Erythroblast (primary cell): ENCODE measurements around the gene TAGLN.

Experiments used
- DNase-seq, 2 experiments: peaks; one replicate each; lab custom pipeline; 2025; lab: John Stamatoyannopoulos, UW
- GATA1 ChIP-seq: IDR thresholded peaks from 2 replicates; pipeline ENCODE4 v1.6.1; 2011; ENCODE audit warnings: low read depth, mild to moderate bottlenecking, control low read depth, low read length, moderate library complexity
- POLR2A ChIP-seq: IDR thresholded peaks from 2 replicates; pipeline ENCODE4 v1.6.1; 2011; ENCODE audit warnings: mild to moderate bottlenecking, low read length

TAGLN gene

DNA sequence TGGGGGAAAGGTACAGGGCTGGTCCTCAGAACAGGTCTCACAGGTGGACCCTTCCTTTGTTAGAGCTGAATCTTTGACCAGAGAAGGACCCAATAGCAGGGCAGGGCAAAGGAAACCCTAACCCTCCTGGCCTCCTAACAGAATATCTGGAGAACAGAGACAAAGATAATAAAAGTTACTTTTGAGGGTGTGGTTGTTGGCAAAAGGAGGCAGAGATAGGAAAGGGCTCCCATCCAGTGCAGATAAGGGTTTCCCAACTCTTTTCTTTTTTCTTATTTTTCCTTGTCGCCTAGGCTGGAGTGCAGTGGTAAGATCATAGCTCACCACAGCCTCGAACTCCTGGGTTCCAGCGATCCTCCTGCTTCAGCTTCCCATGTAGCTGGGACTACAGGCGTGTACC lies 20.8 kb downstream of the TAGLN start:
- TF ChIP-seq GATA1 (no peak), POLR2A (peak; percentile 24)
- DNase-seq: peak; percentile 56 to 73

DNA sequence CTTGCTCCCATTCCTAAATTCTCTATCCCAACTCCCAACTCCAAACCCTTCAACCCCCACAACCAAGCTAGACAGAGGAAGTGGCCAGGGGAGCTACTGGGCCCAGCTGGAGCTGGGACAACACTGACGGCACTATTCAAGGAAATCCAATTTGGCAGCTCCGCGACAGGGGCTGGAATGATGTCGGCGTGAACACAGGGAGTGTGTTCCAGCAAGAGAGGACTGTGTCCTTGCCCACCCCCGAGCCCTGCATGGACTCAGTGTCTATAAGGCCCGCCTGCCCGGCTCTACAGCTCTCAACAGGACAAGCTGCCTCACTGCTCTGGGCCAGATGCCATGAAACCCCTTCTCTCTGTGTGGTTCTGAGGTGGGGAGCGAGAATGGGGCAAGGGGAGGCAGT lies 21.4 kb downstream of the TAGLN start:
- TF ChIP-seq GATA1: no peak
- no peak for TF ChIP-seq POLR2A
- peak; percentile 20 to 21 for DNase-seq

DNA sequence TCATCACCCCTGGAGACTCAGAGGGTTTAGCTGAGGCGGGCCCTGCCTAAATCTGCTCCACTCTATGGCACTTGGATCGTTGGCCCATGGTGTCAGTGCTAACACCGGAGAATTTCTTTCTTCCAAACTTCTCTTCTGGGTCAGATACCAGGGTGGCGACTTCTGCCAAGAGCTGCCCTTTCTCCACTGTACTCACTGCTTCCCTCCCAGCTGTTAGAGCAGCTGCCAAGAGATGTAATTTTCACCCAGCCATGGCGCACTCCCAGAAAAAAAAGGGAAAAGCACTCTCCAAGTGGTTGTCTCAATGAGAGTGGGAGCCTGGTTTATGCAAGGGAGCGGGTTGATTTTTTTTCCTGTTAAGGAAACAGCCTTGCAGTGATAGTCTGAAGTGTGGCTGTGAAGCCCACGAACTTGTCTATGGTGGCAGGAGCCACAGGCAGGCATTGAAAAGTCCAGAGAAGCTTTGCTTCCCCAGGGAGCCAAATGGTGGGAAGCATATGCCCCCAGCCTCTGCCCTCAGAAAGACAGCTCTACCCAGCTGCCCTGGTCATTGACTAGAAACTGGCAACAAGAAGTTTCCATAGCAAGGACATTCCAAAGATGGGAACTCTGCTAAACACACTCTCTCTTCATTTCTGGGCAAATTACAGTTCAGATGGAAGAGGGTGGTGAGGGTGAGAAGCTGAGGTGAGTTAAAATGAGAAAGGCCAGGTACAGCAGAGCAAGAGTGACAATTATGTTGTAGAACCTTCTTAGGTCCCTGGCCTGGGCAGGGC lies 22.0 kb downstream of the TAGLN start:
- TF ChIP-seq POLR2A (no peak), GATA1 (no peak)
- DNase-seq: peak in 1 of 2 experiments; percentile 21

DNA sequence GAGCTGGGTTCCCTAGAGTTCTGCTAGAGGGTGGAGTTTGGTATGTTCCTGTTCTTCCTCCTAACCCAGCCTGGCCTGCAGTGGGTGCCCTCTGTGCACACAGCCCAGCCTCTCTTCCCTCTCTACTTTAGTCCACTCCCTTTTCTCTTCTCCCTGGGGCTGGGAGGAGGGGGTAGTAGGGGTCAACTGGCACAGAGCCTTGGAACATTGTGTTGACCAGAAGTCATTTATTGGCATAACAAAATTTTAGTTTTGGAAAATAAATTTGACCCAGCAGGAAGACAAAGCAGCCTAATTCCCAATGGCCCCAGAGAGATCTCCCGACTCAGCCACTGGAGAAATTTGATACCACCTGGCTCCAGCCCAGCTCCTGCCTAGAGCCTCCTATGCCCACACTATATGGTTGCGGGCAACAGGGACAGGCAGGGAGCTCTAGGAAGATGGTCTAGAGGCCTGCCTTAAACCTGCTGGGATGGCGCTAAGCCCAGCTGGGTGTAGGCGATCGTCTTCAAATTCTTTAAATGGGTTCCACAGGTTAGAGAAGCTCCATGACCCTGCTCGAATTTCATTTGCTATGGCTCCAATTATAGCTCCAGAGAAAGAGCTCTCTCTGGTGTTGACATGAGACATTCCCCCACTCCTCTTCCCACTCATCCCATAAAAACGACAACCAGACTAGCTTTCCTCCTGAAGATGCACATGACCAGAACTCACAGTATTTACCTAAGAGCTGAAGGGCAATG lies 22.8 kb downstream of the TAGLN start:
- no peak for DNase-seq
- TF ChIP-seq GATA1: no peak
- no peak for TF ChIP-seq POLR2A

DNA sequence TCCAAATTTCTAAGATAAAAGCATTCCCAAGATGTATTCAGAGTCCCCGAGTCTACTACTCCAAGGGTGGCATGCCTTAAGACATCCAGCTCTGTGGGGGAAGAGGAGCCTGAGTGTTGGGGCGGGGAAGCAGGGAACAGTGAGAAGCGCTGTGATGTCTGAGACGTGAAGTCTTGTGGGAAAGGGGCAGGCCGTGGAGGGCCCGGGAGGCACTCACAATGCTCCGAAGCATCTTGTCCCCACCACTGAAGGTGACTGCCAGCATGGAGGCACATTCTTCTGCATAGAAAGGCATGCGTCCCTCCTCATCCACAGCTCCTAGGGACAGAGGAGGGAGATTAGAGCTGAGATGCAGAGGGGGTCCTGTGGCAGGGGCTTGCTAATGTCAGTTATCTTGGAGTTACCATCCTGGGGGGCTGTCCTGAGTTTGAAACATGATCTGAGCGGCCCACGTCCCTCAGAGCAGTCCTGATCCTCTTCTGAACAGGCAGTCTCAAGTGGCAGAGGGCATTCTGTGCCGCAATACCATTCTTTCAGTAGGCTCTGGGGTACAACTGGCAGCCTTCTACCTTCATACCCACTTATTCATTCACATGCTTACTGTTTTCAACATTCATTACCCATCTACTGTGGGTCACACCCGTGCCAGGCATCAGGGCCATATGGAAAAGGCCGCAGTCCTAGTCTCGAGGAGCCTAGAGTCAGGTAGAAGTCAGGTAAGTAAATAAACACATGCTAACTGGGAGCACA lies 24.0 kb downstream of the TAGLN start:
- TF ChIP-seq POLR2A (no peak), GATA1 (no peak)
- DNase-seq: no peak

DNA sequence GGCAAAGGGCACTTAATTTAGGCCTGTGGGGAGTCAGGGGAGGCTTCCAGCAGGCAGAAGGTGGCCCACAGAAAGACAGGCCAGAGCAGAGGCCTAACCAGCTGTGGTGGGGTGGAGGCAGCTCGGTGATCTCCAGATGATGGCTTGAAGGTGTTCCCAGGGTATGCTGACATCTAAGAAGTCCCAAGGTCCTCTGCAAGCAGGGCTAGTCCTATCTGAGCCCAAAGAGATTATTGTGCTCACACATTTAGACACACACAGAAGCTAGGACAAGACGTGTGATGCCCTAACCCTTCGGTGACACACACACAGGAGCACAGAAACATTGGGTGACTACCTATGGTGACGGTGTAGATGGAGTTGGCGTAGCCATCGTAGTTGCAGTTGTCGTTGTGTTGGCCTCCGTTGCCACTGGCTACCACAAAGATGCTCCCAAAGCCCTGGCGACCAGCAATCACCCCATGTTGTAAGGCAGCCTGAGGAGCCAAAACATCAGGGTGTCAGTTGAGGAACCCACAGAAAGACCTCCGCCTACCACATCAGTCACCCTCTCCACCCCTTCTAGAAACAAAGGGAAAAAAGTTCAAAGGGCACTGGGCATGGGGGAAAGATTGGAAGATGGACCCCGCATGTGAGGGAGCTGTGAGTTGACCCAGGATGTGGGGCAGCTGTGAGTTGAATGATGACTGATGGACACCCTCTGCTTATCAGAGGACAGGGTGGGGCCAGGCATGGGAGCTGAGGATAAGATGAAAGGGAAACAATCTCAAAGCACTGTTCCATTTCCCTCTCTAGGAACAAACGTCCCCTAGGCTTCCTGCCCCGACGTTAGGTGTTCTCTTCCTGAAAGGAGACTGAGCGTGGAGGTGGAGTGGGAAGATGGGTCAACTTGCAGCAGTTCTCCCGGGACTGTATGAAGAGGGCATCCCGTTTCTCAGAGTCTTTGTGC lies 24.8 kb downstream of the TAGLN start:
- TF ChIP-seq GATA1 (peak; percentile 17), POLR2A (peak; percentile 49)
- DNase-seq: peak; percentile 87 to 91

DNA sequence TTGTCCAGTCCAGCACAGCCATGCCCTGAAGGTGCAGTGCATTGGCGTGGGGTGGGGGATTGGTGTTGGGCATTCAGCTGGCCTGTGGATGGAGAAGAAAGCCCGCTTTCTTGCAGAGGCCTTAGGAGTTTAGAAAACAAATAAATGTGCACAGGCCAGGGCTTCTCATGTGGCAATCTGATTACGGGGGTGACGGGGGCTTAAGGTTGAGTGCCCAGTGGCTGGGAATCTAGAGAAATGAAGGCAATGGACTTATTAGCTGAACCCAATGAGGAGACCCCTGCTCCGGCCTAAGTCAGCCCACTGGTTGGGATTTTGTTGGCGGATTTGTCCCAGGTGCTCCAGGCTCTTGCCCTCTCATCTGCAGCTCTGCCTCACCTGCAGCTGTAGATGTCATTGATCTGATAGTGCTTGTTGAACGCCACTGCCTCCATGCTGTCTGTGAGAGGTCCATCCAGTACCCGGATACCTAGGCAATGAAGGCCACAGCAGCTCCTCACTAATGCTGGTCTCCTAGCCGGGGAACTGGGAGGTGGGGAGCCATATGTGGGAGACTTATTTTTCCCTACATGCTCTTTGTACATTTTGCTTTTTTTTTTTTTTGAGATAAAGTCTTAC lies 26.5 kb downstream of the TAGLN start:
- no peak for DNase-seq
- TF ChIP-seq GATA1: no peak
- no peak for TF ChIP-seq POLR2A

DNA sequence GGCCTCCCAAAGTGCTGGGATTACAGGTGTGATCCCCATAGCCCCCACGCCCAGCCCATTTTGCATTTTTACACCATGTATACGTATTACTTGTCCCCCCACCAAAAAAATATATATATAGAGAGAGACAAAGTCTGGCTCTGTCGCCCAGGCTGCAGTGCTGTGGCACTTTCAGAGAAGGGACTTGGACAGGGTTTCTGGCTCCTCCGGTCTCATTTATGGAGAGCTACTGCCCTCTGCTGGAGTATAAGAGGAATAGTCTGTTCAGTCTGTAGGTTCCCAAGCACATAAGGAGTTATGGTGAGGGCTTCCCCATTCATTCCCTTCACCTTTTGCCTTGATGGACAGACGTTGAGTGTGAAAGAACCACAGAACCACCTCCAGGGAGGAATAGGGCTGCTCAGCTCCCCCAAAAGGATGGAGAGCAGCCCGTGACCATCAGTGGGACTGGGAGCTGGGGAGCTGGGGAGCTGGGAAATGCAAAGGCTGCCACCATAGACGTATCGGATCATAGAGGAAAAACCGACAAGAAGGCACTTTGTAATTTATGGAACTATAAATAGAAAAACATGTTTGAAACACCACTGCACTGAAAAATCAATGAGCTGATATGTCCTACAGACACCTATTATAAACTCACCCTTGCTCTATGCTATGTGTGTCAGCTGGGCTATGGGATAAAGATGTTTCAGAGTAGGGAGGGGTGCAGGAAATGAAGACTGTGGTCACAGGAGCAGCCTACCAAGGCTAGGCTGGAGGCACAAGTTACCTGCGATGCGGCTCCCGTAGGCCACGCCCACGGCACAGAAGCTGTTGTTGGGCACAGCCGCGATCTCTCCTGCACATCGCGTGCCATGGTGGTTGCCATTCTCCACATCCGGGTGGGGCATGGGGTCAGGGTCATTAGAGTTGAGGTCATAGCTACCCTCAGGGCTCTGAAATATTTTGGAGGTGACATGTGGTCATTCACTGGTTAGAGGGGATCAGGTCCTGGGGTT lies 27.5 kb downstream of the TAGLN start:
- peak; percentile 85 to 90 for DNase-seq
- TF ChIP-seq GATA1: no peak
- TF ChIP-seq POLR2A: no peak

DNA sequence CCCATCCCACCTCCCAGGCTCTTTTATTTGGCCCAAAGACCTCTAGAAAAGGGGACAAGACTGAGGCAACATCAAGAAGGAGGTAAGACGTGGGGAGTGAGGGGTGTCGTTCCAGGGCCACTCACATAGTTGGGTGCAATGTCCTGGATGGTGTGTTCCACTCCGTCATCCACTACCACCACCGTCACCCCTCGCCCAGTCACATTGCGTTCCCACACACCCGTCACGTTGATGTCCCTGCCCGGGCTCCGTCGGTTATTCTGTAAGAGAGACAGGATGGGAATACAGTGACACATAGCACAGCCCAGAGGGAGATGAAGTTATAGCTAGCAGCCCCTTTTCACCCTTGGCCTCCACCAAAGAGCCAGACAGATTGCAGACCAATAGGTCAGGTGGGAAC lies 28.9 kb downstream of the TAGLN start:
- no peak for DNase-seq
- TF ChIP-seq POLR2A: no peak

DNA sequence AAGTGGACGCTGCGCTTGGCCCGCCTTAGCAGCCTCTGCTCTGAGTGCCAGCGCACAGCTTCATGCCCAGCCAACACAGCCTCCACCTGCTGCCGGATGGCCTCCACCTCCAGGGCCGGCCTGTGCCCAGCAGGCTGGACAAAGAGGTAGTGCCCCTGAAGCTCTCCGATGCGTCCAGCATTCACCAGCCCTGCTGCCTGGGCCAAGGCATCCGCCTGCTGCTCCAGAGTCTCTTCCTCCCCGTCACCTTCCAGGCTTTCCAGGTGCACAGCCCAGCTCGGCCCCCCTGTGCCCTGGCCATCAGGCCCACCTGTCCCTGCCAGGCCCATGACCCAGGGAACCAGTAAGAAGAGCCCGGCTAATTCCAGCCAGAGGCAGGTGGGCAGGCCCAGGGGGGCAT lies 30.2 kb downstream of the TAGLN start:
- TF ChIP-seq GATA1 (no peak), POLR2A (no peak)
- no peak for DNase-seq

DNA sequence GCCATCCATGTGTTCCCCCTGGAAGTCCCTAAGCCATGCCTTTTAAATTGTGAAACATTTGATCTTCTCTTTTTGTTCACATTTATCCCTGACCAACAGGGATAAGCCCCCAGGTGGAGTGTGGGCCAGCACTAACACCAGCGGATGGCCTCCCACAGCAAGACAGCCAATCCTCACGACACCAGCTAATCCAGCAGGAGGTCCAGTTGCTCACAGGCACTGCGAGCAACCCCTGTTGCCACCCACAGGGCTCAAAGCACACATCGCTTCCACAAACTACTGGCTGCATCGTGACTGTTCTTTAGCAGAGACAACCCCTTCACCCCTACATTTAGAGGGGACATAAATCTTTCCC lies 30.7 kb downstream of the TAGLN start:
- no peak for DNase-seq
- TF ChIP-seq GATA1 (no peak), POLR2A (no peak)
